AG04449 (cell line): Measurements from ENCODE around the gene FKBP8.
"Not testable (repeated sequence)": the region's sequence is repeated elsewhere in the genome, so short reads cannot be mapped to it uniquely, and the experiment has no call there.

Experiments used
- CTCF ChIA-PET: fragments of 350-600 bp; formaldehyde crosslinking; extraction: SDS; loops from one replicate; lab custom pipeline; 2021; ENCODE audit warnings: antibody characterized with exemption; lab: Yijun Ruan, JAX
- POLR2A ChIA-PET: fragments of 400-600, 350-600 bp; formaldehyde crosslinking; extraction: SDS; loops from one replicate; lab custom pipeline; 2020; ENCODE audit warnings: antibody characterized with exemption, inconsistent platforms; lab: Yijun Ruan, JAX
- DNase-seq: peaks from one replicate; pipeline ENCODE4 v3.0.0-alpha.2; 2010; ENCODE audit warnings: low read depth, low spot score
- H3K4me3 ChIP-seq: 2 replicates; pipeline ENCODE4 v1.5.1; 2011; ENCODE audit warnings: low read depth, mild to moderate bottlenecking, control low read depth, low read length
- TF ChIP-seq, protein P1 (sequence below): IDR thresholded peaks from one replicate; pipeline ENCODE4 v1.5.1; 2011; ENCODE audit warnings: mild to moderate bottlenecking, moderate library complexity, low read length, control low read depth, inconsistent platforms; ENCODE audit not compliant: insufficient read depth; ENCODE audit errors: missing control alignments

The FKBP8 gene

DNA sequence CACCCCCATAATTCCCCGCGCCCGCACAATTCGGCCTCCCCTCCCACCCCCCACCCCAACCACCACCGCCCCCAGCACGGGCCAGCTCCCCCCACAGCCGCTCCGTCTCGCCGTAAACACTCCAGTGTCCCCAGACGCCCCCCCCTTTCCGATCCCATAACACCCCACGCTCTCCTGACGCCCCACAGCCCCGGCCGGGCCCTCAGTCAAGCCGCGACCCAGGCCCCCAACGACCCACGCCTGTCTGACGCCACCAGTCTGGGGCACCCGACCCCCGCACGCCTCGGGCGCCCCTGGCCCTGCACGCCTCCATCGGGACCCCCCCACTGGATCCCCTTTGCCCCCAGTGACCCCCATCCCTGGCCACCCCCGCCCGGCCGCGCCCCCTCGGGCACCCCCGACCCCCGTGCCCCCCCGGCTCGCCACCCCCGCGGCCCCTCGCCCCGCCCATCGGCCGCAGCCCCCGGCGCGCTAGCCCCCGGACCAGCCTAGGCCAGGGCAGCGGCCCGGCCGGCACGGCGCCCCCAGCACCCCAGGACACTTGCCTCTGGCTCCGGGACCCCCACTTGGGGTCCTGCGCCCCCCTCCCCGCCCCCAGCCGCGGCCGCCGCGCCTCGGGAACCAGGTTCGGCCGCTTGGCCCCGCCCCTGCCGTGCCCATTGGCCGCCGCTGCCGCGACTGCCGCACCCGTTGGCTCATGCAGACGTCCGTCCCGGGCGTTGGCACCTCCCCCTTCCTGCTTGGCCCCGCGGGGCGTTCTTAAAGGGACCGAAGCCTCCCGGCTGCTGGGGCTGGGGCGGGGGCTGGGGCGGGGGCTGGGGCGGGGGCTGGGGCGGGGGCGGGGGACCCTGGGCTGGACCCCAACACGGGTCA, at the start of gene FKBP8:
TSS of gene FKBP8 (minus strand) at position 633 of the 873 bp plus-strand sequence. CDS start 1,603 bp downstream, outside the sequence.
- no peak for DNase-seq
- POLR2A ChIA-PET: interaction anchor here (0.7 to 1.0 kb wide), 3 partner anchors 15 to 235 kb away, joined by 3 to 6 read pairs (median 3); no protein-coding TSS in a partner anchor
- CTCF ChIA-PET: interaction anchor here (0.8 to 2.1 kb wide), 7 partner anchors 13 to 324 kb away, joined by 3 to 7 read pairs (median 4); no protein-coding TSS in a partner anchor
- H3K4me3 ChIP-seq: peak within 1 kb of the TSS; percentile 74
- TF ChIP-seq, protein P1, sequence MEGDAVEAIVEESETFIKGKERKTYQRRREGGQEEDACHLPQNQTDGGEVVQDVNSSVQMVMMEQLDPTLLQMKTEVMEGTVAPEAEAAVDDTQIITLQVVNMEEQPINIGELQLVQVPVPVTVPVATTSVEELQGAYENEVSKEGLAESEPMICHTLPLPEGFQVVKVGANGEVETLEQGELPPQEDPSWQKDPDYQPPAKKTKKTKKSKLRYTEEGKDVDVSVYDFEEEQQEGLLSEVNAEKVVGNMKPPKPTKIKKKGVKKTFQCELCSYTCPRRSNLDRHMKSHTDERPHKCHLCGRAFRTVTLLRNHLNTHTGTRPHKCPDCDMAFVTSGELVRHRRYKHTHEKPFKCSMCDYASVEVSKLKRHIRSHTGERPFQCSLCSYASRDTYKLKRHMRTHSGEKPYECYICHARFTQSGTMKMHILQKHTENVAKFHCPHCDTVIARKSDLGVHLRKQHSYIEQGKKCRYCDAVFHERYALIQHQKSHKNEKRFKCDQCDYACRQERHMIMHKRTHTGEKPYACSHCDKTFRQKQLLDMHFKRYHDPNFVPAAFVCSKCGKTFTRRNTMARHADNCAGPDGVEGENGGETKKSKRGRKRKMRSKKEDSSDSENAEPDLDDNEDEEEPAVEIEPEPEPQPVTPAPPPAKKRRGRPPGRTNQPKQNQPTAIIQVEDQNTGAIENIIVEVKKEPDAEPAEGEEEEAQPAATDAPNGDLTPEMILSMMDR: no peak

DNA sequence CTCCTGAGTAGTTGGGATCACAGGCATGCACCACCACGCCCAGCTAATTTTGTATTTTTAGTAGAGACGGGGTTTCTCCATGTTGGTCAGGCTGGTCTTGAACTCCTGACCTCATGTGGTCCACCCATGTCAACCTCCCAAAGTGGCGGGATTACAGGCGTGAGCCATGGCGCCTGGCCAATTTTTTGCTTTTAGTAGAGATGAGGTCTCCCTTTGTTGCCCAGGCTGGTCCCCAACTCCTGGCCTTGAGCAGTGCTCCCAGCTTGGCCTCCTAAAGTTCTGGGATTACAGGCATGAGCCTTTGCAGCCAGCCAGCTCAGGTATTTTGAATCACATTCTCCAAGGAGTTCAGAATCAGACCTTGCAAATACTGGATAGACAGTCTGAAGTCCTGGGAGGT, 49.4 kb upstream of the FKBP8 start:
- POLR2A ChIA-PET: interaction anchor here (1.3 kb wide), 1 partner anchor 256 kb away, joined by 3 read pairs; no protein-coding TSS in a partner anchor
- H3K4me3 ChIP-seq, DNase-seq: not testable (repeated sequence)
- CTCF ChIA-PET: interaction anchor here (0.6 to 15.9 kb wide), 18 partner anchors 11 to 395 kb away, joined by 3 to 286 read pairs (median 4); partner anchors contain the start of genes TMEM59L and UBA52

DNA sequence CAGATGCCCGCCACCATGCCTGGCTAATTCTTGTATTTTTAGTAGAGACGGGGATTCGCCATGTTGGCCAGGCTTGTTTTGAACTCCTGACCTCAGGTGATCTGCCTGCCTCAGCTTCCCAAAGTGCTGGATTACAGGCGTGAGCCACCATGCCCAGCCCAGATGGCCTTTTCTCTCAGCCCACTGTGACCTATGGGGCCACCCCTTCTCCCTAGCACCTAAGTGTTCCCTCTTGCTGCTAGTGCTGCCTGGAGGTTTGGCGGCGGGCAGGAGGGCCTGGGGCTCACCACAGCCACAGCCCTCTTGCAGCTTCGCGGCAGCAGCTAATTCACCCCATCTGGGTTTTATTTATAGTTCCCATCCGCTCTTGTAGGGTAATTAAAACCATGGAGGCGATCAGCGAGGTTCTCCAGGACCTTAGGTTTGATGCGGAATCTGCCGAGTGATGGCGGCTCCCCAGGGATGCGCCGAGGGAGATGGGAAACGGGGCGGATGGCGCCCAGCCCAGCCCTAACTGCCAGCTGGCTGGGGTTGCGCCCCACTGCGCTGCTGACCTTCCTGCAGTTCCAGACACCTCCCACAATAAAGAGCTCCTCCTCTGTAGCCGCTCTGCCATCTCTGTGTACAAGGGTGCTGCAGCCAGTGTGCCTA, 48.5 kb upstream of the FKBP8 start:
- CTCF ChIA-PET: interaction anchor here (0.8 to 15.9 kb wide), 11 partner anchors 10 to 396 kb away, joined by 3 to 286 read pairs (median 4); partner anchors contain the start of gene UPF1
- no peak for DNase-seq
- POLR2A ChIA-PET: interaction anchor here (0.6 kb wide), 1 partner anchor 263 kb away, joined by 3 read pairs; no protein-coding TSS in a partner anchor
- TF ChIP-seq, protein P1: no peak
- H3K4me3 ChIP-seq: no peak overlapping the region

DNA sequence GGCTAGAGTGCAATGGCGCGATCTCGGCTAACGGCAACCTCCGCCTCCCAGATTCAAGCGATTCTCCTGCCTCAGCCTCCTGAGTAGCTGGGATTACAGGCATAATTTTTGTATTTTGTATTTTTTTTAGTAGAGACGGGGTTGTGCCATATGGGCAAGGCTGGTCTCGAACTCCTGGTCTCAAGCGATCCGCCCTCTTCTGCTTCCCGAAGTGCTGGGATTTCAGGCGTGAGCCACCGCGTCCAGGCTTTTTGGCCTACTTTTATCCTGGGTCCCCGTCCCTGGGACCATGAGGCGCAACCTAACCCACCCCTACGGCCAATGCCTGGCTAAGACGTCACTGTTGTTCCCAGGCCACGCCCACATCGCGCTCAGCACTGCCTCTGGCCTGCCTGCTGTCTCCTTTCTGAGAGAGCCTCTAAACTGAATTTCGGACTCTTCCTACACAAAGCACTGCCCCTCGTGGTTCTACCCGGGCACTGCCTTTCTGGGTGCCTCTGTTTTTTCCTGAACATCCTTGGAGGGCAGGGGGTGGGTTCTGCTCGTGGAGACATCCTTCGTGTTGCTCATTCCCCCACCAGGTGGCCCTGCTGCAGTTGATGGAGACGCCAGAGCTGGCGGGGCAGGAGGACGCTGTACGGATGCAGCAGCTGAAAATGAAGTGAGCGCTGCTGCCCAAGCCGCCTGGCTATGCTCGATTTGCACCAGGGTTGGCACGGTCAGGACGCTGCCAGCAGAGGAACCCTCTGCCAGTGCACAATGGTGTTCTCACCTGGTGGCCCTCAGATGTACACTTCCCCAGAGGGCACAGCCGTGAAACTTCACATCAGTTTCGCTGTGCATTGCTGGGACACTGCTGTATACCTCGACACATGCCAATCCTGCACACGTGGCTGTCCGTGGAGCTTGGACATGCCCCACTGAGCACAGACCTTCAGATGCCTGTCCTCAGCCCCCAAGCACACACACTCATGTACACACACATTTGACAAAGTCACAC, 47.2 kb upstream of the FKBP8 start:
- no peak for DNase-seq
- POLR2A ChIA-PET: interaction anchor here (1.9 kb wide), 1 partner anchor 19 kb away, joined by 8 read pairs; the partner anchor contains the start of gene UBA52
- CTCF ChIA-PET: interaction anchor here (0.7 to 15.9 kb wide), 13 partner anchors 8 to 281 kb away, joined by 3 to 286 read pairs (median 5); partner anchors contain the start of genes UBA52 and UPF1
- peak overlapping the region; percentile 72 for H3K4me3 ChIP-seq
- TF ChIP-seq, protein P1: peak; percentile 23

DNA sequence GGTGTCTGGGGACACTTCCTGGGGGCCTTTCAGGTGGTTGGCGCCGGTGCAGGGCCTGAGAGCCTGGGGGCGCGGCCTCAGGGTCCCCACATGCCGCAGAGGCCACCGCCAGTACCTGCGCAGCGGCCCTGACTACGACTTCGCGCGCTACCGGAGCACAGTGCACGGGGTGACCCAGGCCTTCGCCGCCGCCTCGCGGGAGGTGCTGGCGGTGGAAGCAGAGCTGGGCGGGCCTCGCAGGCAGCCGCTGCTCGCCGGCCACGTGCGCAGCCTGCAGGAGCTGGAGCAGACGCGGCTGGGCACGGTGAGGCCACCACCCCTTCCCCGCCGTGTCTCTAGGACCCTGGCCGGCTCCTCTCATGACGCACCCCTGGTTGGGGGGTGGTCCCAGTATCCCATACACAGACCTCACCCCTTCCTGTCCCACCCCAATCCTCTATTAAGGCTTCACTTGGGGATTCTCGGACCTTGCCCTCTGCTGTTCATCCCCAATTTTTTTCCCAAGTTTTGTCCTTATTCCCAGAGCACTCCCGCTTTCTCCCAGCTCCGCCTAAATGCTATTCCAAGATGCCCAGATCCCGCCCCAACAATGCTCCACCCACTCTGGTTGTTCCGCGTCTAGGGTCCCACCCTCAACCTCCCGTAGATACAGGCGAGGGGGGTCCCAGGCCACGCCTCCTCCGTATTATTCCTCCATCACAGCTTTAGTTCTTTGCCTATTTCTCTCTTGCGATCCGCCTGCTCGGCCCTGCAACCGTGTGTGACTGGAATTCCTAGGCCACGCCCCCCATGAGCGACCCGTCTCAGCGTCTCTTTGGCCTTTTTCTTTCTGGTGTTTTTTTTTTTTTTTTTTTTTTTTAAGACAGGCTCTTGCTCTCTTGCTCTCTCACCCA, 46.3 kb upstream of the FKBP8 start:
- POLR2A ChIA-PET: interaction anchor here (0.5 to 1.9 kb wide), 5 partner anchors 18 to 242 kb away, joined by 3 to 8 read pairs (median 5); partner anchors contain the start of genes KXD1, UBA52 and UPF1
- DNase-seq: no peak

More for the DNA sequence above, 46.3 kb upstream of the FKBP8 start:
- peak overlapping the region; percentile 72 for H3K4me3 ChIP-seq
- CTCF ChIA-PET: interaction anchor here (0.6 to 15.9 kb wide), 29 partner anchors 8 to 282 kb away, joined by 3 to 286 read pairs (median 4); partner anchors contain the start of genes ELL, KXD1, UBA52 and UPF1
- TF ChIP-seq, protein P1: peak; percentile 27
